Astrocyte of the spinal cord (primary cell): ENCODE results near the gene MAP3K8.

Experiments used
- DNase-seq: peaks from one replicate; pipeline ENCODE4 v3.0.0; 2011; ENCODE audit warnings: low read depth, low spot score
- H3K4me3 ChIP-seq: 2 replicates; pipeline ENCODE4 v1.5.1; 2011; ENCODE audit warnings: low read depth, mild to moderate bottlenecking, low read length, moderate library complexity
- in situ Hi-C: cut with HindIII; loops from 2 replicates; pipeline ENCODE4 v1.10.0; 2017; ENCODE audit warnings: low sequenced_read_pairs
- TF ChIP-seq, protein P1 (sequence below): IDR thresholded peaks from 2 replicates; pipeline ENCODE4 v1.5.1; 2012; ENCODE audit warnings: low read depth, mild to moderate bottlenecking, low read length, inconsistent platforms

MAP3K8 gene

DNA sequence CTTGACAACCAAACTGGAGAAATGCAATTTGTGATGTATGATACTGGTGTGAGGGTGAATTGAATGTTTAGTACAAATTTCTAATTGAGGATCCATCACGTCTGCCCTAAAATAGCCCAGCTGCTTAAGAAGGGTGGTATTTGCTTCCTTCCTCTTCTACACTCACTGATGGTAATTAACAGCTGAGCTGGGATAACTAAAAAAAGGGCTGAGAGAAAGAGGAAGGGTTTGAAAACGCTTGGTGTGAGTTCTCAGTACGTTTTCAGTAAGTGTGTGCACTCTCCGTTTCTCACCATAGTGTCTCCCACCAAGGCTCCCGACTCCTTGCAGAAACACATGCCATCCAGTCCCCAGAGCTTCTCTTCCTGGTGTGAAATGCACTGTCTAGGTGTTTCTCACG, 54.3 kb downstream of the MAP3K8 start:
- in situ Hi-C loops: no loop called here
- DNase-seq: no peak
- TF ChIP-seq, protein P1, sequence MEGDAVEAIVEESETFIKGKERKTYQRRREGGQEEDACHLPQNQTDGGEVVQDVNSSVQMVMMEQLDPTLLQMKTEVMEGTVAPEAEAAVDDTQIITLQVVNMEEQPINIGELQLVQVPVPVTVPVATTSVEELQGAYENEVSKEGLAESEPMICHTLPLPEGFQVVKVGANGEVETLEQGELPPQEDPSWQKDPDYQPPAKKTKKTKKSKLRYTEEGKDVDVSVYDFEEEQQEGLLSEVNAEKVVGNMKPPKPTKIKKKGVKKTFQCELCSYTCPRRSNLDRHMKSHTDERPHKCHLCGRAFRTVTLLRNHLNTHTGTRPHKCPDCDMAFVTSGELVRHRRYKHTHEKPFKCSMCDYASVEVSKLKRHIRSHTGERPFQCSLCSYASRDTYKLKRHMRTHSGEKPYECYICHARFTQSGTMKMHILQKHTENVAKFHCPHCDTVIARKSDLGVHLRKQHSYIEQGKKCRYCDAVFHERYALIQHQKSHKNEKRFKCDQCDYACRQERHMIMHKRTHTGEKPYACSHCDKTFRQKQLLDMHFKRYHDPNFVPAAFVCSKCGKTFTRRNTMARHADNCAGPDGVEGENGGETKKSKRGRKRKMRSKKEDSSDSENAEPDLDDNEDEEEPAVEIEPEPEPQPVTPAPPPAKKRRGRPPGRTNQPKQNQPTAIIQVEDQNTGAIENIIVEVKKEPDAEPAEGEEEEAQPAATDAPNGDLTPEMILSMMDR: no peak
- H3K4me3 ChIP-seq: no peak overlapping the region

DNA sequence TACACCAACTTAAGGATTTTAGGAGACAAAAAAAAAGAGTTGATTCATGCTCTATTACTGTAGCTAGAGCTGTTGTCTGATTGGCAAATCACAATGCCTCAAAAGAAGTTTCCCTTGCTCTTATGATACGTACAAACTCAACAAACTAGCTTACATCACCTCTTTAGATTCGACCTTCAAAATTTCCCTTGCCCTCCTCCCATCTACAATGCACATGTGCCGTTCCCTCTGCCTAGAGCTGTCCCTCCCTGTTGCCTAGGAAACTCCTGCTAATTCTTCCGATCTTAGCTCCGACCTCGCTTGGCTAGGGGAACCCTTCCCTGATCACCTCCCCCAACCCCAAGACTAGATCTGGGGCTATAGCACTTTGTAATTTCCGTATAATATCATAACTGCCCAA, 55.4 kb downstream of the MAP3K8 start:
- in situ Hi-C loops: no loop called here
- H3K4me3 ChIP-seq: no peak overlapping the region
- TF ChIP-seq, protein P1: no peak
- no peak for DNase-seq

DNA sequence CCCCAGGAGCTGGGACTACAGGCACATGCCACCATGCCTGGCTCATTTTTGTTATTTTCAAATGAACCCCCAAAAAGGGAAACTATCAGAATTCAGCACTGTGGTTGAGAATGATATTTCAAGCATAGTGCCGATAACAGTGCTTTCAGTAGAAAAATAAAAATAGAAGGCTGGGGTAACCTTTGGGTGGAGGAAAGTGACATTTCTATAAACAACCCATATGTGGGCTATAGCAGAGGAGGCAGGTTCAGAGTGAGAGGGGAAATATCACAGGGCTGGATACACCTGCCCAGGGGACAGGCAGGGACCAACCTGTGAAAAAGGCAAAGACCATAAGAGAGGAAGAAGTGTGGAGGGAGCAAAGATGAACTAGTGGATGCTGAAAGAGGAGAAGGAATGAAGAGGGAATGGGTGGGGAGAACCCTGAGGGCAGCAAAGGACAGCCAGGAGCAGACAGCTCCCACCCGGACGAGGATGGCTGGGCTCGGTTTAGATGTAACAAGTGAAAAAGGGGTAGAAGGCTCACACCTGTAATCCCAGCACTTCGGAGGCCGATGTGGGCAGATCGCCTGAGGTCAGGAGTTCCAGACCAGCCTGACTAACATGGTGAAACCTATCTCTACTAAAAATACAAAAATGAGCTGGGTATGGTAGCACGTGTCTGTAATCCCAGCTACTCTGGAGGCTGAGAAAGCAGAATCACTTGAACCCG, 56.5 kb downstream of the MAP3K8 start:
- no peak overlapping the region for H3K4me3 ChIP-seq
- in situ Hi-C loops: no loop called here

DNA sequence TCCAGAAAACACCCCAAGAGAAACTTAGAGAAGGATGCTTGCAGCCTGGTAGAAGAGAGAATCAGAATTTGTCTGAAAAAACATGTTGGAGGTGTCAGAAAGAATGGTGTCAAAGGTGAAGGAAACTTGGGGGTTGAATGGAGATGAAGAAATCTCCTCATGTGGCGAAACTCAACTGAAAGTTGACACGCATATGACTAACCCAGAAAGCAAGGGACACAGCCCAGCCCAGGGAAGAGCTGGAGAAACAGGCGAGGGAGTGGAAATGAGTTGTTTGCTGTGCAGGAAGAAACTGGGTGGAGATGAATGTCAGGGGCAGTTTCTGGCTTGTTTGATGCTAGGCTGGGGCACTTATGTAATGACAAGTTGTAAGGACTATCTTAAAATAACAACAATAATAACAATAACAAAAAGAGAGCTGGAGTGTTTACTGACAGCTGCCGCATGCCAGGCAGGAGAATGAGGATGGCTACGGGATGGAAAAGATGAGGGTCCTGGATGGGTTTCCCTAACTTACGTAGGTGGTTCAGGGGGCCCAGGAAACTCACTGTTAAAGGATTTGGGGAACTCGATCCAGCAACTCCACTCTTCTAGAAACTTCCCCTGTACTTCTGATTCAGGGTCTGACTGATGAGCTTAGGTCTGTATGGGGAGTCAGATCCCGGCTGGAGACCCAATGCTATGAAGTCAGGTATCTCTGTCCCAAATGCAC, 57.4 kb downstream of the MAP3K8 start:
- DNase-seq: no peak
- no peak overlapping the region for H3K4me3 ChIP-seq
- TF ChIP-seq, protein P1: no peak
- in situ Hi-C loops: no loop called here

More for the DNA sequence above, 56.5 kb downstream of the MAP3K8 start:
- no peak for DNase-seq
- TF ChIP-seq, protein P1: no peak

DNA sequence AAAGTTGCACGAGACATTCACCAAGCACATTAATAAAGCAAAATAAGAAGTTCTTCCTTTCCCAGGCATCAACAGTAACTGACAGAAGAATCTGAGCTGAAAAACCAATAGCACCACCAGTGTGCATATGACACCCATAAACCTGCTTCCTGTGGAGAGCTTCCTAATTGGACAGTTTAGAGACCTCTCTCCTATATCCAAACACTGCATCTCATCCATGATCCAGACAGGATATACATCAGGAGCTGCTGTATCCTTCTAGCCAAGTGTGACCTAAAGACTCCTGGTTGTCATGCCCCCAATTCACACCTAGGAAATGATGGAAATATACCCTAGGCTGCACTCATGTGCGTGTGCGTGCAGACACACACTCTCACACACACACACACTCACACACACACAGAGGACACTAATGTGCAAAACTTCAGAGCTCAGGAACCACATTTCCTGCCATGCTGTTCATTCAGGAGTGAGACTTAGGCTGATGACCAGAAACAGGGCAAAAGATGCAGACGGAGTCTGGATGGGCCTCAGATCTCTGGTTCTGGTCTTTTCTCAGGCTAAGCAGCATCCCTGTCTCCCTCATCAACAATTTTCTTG, 58.0 kb downstream of the MAP3K8 start:
- TF ChIP-seq, protein P1: no peak
- H3K4me3 ChIP-seq: no peak overlapping the region
- in situ Hi-C loops: no loop called here
- DNase-seq: no peak

DNA sequence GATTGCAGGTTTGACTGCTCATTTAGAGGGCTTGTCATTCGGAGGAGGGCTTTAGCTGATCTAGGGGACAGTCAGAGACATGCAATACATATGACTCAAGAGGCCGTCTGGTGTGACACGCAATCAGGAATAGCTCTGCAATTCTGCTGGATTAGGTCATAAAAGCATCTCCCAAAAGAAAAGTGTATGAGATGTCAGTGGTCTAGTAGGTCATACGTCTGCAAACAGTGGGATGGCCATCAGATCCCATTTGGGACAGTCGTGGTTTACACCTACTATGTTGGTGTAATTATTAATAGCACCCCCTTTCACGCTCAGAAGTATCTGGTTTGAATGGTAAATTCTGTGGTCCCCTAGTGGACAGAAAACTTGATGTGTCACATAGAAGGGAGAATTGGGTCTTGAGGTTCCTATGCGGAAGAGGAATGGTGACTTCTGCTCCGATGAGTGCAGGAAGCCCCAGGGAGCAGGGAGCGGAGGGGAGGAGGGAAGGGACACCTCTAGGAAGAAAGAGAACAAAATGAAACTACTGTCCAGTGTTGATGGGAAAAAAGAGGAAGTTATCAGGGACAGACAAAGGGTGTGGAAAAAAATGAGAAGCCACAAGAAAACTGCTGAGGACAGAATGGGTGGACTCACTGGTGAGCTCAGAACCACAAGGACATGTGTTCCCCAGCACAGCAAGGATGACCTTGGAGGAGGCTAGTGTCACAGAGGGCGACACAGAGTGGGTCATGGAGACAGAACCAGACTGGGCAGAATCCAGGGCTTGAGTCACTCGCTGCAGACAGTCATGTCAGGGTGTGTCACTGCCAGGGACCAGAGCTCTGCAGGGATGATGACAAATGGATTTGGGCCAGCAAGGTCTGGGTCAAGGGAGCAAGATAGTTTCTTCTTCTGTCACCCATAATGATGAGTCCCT, 59.9 kb downstream of the MAP3K8 start:
- DNase-seq: no peak
- no peak overlapping the region for H3K4me3 ChIP-seq
- TF ChIP-seq, protein P1: no peak
- in situ Hi-C loops: no loop called here
